Duodenal mucosa (tissue), 2 donors: ENCODE data around the gene GLRX3.

Experiments used
- H3K27ac ChIP-seq: one replicate; pipeline ENCODE4 v1.7.0; 2013; ENCODE audit warnings: low read depth, low read length
- H3K27me3 ChIP-seq, 2 donors: one replicate each; pipeline ENCODE4 v1.7.0; 2013; ENCODE audit warnings: low read length in 2 of 2, control low read depth in 1 of 2; ENCODE audit not compliant: insufficient read depth in 2 of 2, control insufficient read depth in 1 of 2
- H3K36me3 ChIP-seq, 2 donors: one replicate each; pipeline ENCODE4 v1.7.0; 2013; ENCODE audit warnings: low read length in 2 of 2, control low read depth in 1 of 2; ENCODE audit not compliant: insufficient read depth in 2 of 2, control insufficient read depth in 1 of 2
- H3K4me1 ChIP-seq, 2 donors: one replicate each; pipeline ENCODE4 v1.7.0; 2013; ENCODE audit warnings: low read length in 2 of 2, control low read depth in 1 of 2; ENCODE audit not compliant: insufficient read depth in 2 of 2, control insufficient read depth in 1 of 2
- H3K4me3 ChIP-seq, 2 donors: one replicate each; pipeline ENCODE4 v1.7.0; 2013; ENCODE audit warnings: low read length in 2 of 2, low read depth in 1 of 2
- H3K9ac ChIP-seq, 2 donors: one replicate each; pipeline ENCODE4 v1.7.0; 2013; ENCODE audit warnings: low read length in 2 of 2, low read depth in 1 of 2
- H3K9me3 ChIP-seq, 2 donors: one replicate each; pipeline ENCODE4 v1.7.0; 2013; ENCODE audit warnings: low read length in 2 of 2, control low read depth in 1 of 2; ENCODE audit not compliant: control insufficient read depth in 1 of 2

GLRX3 gene

GRCh38 chr10:130167193-130167592 is 31.0 kb downstream of the GLRX3 start:
- H3K27ac ChIP-seq: no peak overlapping the region
- peaks cover 24 to 36% of the 10 kb centered on the region in 2 donors for H3K36me3 ChIP-seq
- H3K27me3 ChIP-seq: no peaks in the 10 kb centered on the region
- H3K4me1 ChIP-seq: peaks cover 22 to 31% of the 10 kb centered on the region in 2 donors
- no peaks in the 10 kb centered on the region for H3K9me3 ChIP-seq
- no peak overlapping the region for H3K9ac ChIP-seq
- no peak overlapping the region for H3K4me3 ChIP-seq

GRCh38 chr10:130167707-130168106 is 31.5 kb downstream of the GLRX3 start:
- H3K9ac ChIP-seq: no peak overlapping the region
- no peaks in the 10 kb centered on the region for H3K27me3 ChIP-seq
- H3K36me3 ChIP-seq: peaks cover 21 to 33% of the 10 kb centered on the region in 2 donors
- no peak overlapping the region for H3K27ac ChIP-seq
- no peaks in the 10 kb centered on the region for H3K9me3 ChIP-seq
- H3K4me1 ChIP-seq: peaks cover 22 to 31% of the 10 kb centered on the region in 2 donors
- H3K4me3 ChIP-seq: no peak overlapping the region

GRCh38 chr10:130169136-130169859 is 33.1 kb downstream of the GLRX3 start:
- Histone ChIP-seq H3K27me3 (no peaks in the 10 kb centered on the region), H3K9me3 (no peaks in the 10 kb centered on the region), H3K27ac (no peak overlapping the region), H3K4me3 (no peak overlapping the region), H3K36me3 (peaks cover 18 to 44% of the 10 kb centered on the region in 2 donors), H3K4me1 (peaks cover 22 to 31% of the 10 kb centered on the region in 2 donors), H3K9ac (no peak overlapping the region)

- Histone ChIP-seq H3K4me1 (peaks cover 22 to 31% of the 10 kb centered on the region in 2 donors), H3K27ac (no peak overlapping the region), H3K36me3 (peaks cover 25 to 52% of the 10 kb centered on the region in 2 donors), H3K9ac (no peak overlapping the region), H3K9me3 (no peaks in the 10 kb centered on the region), H3K27me3 (no peaks in the 10 kb centered on the region), H3K4me3 (no peak overlapping the region)
Observed at GRCh38 chr10:130171196-130171595, 35.0 kb downstream of the GLRX3 start.

GRCh38 chr10:130174328-130174727 is 38.1 kb downstream of the GLRX3 start:
- H3K27ac ChIP-seq: no peak overlapping the region
- H3K4me3 ChIP-seq: no peak overlapping the region
- peaks cover 13 to 15% of the 10 kb centered on the region in 2 donors for H3K4me1 ChIP-seq
- no peak overlapping the region for H3K9ac ChIP-seq
- peaks cover 21 to 42% of the 10 kb centered on the region in 2 donors for H3K36me3 ChIP-seq
- no peaks in the 10 kb centered on the region for H3K27me3 ChIP-seq
- no peaks in the 10 kb centered on the region for H3K9me3 ChIP-seq

- H3K36me3 ChIP-seq: peaks cover 21 to 42% of the 10 kb centered on the region in 2 donors
- H3K4me3 ChIP-seq: no peak overlapping the region
- no peaks in the 10 kb centered on the region for H3K9me3 ChIP-seq
- peaks cover 5 to 7% of the 10 kb centered on the region in 2 donors for H3K4me1 ChIP-seq
- no peaks in the 10 kb centered on the region for H3K27me3 ChIP-seq
- no peak overlapping the region for H3K9ac ChIP-seq
- no peak overlapping the region for H3K27ac ChIP-seq
Observed at GRCh38 chr10:130175074-130175473, 38.9 kb downstream of the GLRX3 start.

GRCh38 chr10:130177250-130177649 is 41.1 kb downstream of the GLRX3 start:
- H3K4me1 ChIP-seq: peaks cover 0 to 6% of the 10 kb centered on the region in 2 donors
- H3K27ac ChIP-seq: no peak overlapping the region
- no peak overlapping the region for H3K9ac ChIP-seq
- no peak overlapping the region for H3K4me3 ChIP-seq
- no peaks in the 10 kb centered on the region for H3K9me3 ChIP-seq
- H3K36me3 ChIP-seq: peaks cover 17 to 51% of the 10 kb centered on the region in 2 donors
- no peaks in the 10 kb centered on the region for H3K27me3 ChIP-seq

- no peak overlapping the region for H3K9ac ChIP-seq
- H3K4me3 ChIP-seq: no peak overlapping the region
- H3K27me3 ChIP-seq: no peaks in the 10 kb centered on the region
- H3K36me3 ChIP-seq: peaks cover 24 to 59% of the 10 kb centered on the region in 2 donors
- no peak overlapping the region for H3K27ac ChIP-seq
- no peaks in the 10 kb centered on the region for H3K9me3 ChIP-seq
- H3K4me1 ChIP-seq: peaks cover 0 to 6% of the 10 kb centered on the region in 2 donors
Observed at GRCh38 chr10:130179640-130180039, 43.4 kb downstream of the GLRX3 start.

GRCh38 chr10:130180416-130180815 is 44.2 kb downstream of the GLRX3 start:
- Histone ChIP-seq H3K36me3 (peaks cover 20 to 59% of the 10 kb centered on the region in 2 donors), H3K27me3 (no peaks in the 10 kb centered on the region), H3K4me1 (peaks cover 0 to 6% of the 10 kb centered on the region in 2 donors), H3K9ac (no peak overlapping the region), H3K4me3 (no peak overlapping the region), H3K9me3 (no peaks in the 10 kb centered on the region), H3K27ac (no peak overlapping the region)

GRCh38 chr10:130181858-130182257 is 45.7 kb downstream of the GLRX3 start:
- Histone ChIP-seq H3K9ac (no peak overlapping the region), H3K9me3 (no peaks in the 10 kb centered on the region), H3K36me3 (peaks cover 16 to 59% of the 10 kb centered on the region in 2 donors), H3K4me3 (no peak overlapping the region), H3K4me1 (peaks cover 0 to 6% of the 10 kb centered on the region in 2 donors), H3K27ac (no peak overlapping the region), H3K27me3 (no peaks in the 10 kb centered on the region)
